Loucy (cell line): ENCODE results near the gene CDK7.
"Not testable (repeated sequence)": the region's sequence is repeated elsewhere in the genome, so short reads cannot be mapped to it uniquely, and the experiment has no call there.

Experiments
- H2AFZ ChIP-seq: fragments of 200-600 bp; sonication (generic); 2 replicates; pipeline ENCODE4 v1.6.0; 2016; ENCODE audit warnings: antibody characterized with exemption, mild to moderate bottlenecking, low read length, moderate library complexity
- H3F3A ChIP-seq: fragments of 200-600 bp; 2 replicates; pipeline ENCODE4 v1.6.0; 2016; ENCODE audit warnings: antibody characterized with exemption, low read depth, mild to moderate bottlenecking
- H3K27me3 ChIP-seq: fragments of 200-600 bp; sonication (generic); 2 replicates; pipeline ENCODE4 v1.6.1; 2014; ENCODE audit warnings: low read length, mild to moderate bottlenecking; ENCODE audit not compliant: insufficient read depth, poor library complexity, severe bottlenecking
- H3K36me3 ChIP-seq: fragments of 200-600 bp; sonication (generic); 2 replicates; pipeline ENCODE4 v1.6.1; 2016; ENCODE audit warnings: low read length; ENCODE audit not compliant: insufficient read depth
- H3K4me1 ChIP-seq: fragments of 200-600 bp; sonication (generic); 2 replicates; pipeline ENCODE4 v1.5.1; 2014; ENCODE audit warnings: low read length, mild to moderate bottlenecking; ENCODE audit not compliant: insufficient read depth, poor library complexity, severe bottlenecking
- H3K4me2 ChIP-seq: fragments of 200-600 bp; sonication (generic); 2 replicates; pipeline ENCODE4 v1.6.0; 2014; ENCODE audit warnings: antibody characterized with exemption, low read length, low read depth, mild to moderate bottlenecking; ENCODE audit not compliant: poor library complexity, severe bottlenecking
- H3K4me3 ChIP-seq: fragments of 200-600 bp; sonication (generic); 2 replicates; pipeline ENCODE4 v1.5.1; 2014; ENCODE audit warnings: low read length, mild to moderate bottlenecking, mixed read lengths; ENCODE audit not compliant: poor library complexity, severe bottlenecking
- H3K79me2 ChIP-seq: fragments of 200-600 bp; sonication (generic); 2 replicates; pipeline ENCODE4 v1.6.1; 2014; ENCODE audit warnings: low read length; ENCODE audit not compliant: insufficient read depth
- H3K9ac ChIP-seq: fragments of 200-600 bp; sonication (generic); 2 replicates; pipeline ENCODE4 v1.6.0; 2014; ENCODE audit warnings: mild to moderate bottlenecking, low read depth, low read length, moderate library complexity; ENCODE audit not compliant: poor library complexity, severe bottlenecking
- H3K9me2 ChIP-seq: fragments of 200-600 bp; sonication (generic); replicated peaks from 2 replicates; pipeline ENCODE4 v1.6.1; 2016; ENCODE audit warnings: low read depth, low read length, mixed read lengths
- H3K9me3 ChIP-seq: fragments of 200-600 bp; sonication (generic); 2 replicates; pipeline ENCODE4 v1.6.1; 2014; ENCODE audit warnings: mild to moderate bottlenecking, antibody characterized with exemption, low read length, low read depth; ENCODE audit not compliant: insufficient read depth
- H4K20me1 ChIP-seq: fragments of 200-600 bp; sonication (generic); 2 replicates; pipeline ENCODE4 v1.6.0; 2014; ENCODE audit warnings: antibody characterized with exemption, low read length, mild to moderate bottlenecking; ENCODE audit not compliant: insufficient read depth, poor library complexity, severe bottlenecking
- CTCF ChIP-seq: fragments of 200-600 bp; sonication (generic); conservative IDR thresholded peaks from 2 replicates; pipeline ENCODE4 v1.5.1; 2014; ENCODE audit warnings: mild to moderate bottlenecking, antibody characterized with exemption, low read length
- EZH2phosphoT487 ChIP-seq: fragments of 200-600 bp; IDR thresholded peaks from 2 replicates; pipeline ENCODE4 v1.6.1; 2018; ENCODE audit warnings: antibody characterized with exemption, mild to moderate bottlenecking, moderate library complexity, borderline replicate concordance

The CDK7 gene

GRCh38 chr5:69231851-69232250, 2.8 kb upstream of the CDK7 start:
- Histone ChIP-seq H3F3A (no peaks in the 10 kb centered on the region), H2AFZ (no peak overlapping the region), H3K36me3 (peaks cover 8% of the 10 kb centered on the region; the same call in 1 of the 2 replicates), H3K4me3 (no peak overlapping the region), H3K27me3 (no peaks in the 10 kb centered on the region), H3K9me3 (no peaks in the 10 kb centered on the region), H3K79me2 (peaks cover 16% of the 10 kb centered on the region; the same call in 1 of the 2 replicates), H3K4me2 (no peak overlapping the region), H3K4me1 (peaks cover 18% of the 10 kb centered on the region), H4K20me1 (no peaks in the 10 kb centered on the region), H3K9ac (no peak overlapping the region), H3K9me2 (no peaks in the 10 kb centered on the region)
- TF ChIP-seq EZH2phosphoT487 (no peak), CTCF (no peak)

- peak overlapping the region; percentile 43 for H3K4me2 ChIP-seq
- H3K4me1 ChIP-seq = peaks cover 28% of the 10 kb centered on the region
- peak overlapping the region; percentile 21 for H3K4me3 ChIP-seq
- H3K79me2 ChIP-seq = peaks cover 49% of the 10 kb centered on the region
- not testable (repeated sequence) for H3F3A ChIP-seq, H2AFZ ChIP-seq, H4K20me1 ChIP-seq, H3K9ac ChIP-seq, H3K27me3 ChIP-seq, H3K9me3 ChIP-seq, H3K36me3 ChIP-seq, H3K9me2 ChIP-seq
Observed at GRCh38 chr5:69236733-69237132, 2.0 kb downstream of the CDK7 start.

GRCh38 chr5:69237877-69238276, 3.2 kb downstream of the CDK7 start:
- Histone ChIP-seq H3F3A (no peaks in the 10 kb centered on the region), H3K9me2 (no peaks in the 10 kb centered on the region), H3K79me2 (peaks cover 49% of the 10 kb centered on the region), H3K36me3 (no peaks in the 10 kb centered on the region; the same call in 1 of the 2 replicates), H2AFZ (no peak overlapping the region), H3K9ac (no peak overlapping the region), H3K27me3 (no peaks in the 10 kb centered on the region), H3K4me1 (peaks cover 28% of the 10 kb centered on the region), H4K20me1 (peaks cover 6% of the 10 kb centered on the region), H3K4me2 (peak overlapping the region; percentile 43), H3K4me3 (peak overlapping the region; percentile 21), H3K9me3 (no peaks in the 10 kb centered on the region)
- no peak for TF ChIP-seq EZH2phosphoT487
- TF ChIP-seq CTCF = no peak

- H3K9ac ChIP-seq = no peak overlapping the region
- H3K9me2 ChIP-seq = no peaks in the 10 kb centered on the region
- no peak overlapping the region for H2AFZ ChIP-seq
- no peaks in the 10 kb centered on the region for H3K27me3 ChIP-seq
- H3K4me1 ChIP-seq = peaks cover 28% of the 10 kb centered on the region
- H3K79me2 ChIP-seq = peaks cover 58% of the 10 kb centered on the region
- no peaks in the 10 kb centered on the region; the same call in 1 of the 2 replicates for H3K36me3 ChIP-seq
- peaks cover 6% of the 10 kb centered on the region for H4K20me1 ChIP-seq
- H3F3A ChIP-seq = no peaks in the 10 kb centered on the region
- H3K9me3 ChIP-seq = no peaks in the 10 kb centered on the region
- peak overlapping the region; percentile 28 for H3K4me3 ChIP-seq
- no peak for TF ChIP-seq CTCF
- TF ChIP-seq EZH2phosphoT487 = no peak
- peak overlapping the region; percentile 43 for H3K4me2 ChIP-seq
Observed at GRCh38 chr5:69238760-69239251, 4.1 kb downstream of the CDK7 start.
